H1 (cell line): ENCODE results near the gene FTSJ3. TPM values are rescaled to one million over a fixed set of nuclear protein-coding genes. Genes with fewer than 3 reads are reported as not detected.

Experiments used
- ASH2L ChIP-seq: fragments of 200-600, 300-600 bp; sonication (generic); IDR thresholded peaks from one replicate; pipeline ENCODE4 v1.7.1; 2017; ENCODE audit warnings: low read length
- BRCA1 ChIP-seq: IDR thresholded peaks from 2 replicates; pipeline ENCODE4 v1.6.1; 2012; ENCODE audit warnings: low read depth, low read length, improper control_type of control experiment
- FOSL1 ChIP-seq: IDR thresholded peaks from 2 replicates; pipeline ENCODE4 v1.6.1; 2011; ENCODE audit warnings: mild to moderate bottlenecking, low read depth, low read length, moderate library complexity; ENCODE audit not compliant: insufficient read depth
- GABPA ChIP-seq: IDR thresholded peaks from 2 replicates; pipeline ENCODE4 v1.6.1; 2011; ENCODE audit warnings: mild to moderate bottlenecking, low read length, moderate library complexity, borderline replicate concordance; ENCODE audit not compliant: insufficient read depth
- POU5F1 ChIP-seq: IDR thresholded peaks from 2 replicates; pipeline ENCODE4 v1.6.1; 2011; ENCODE audit warnings: low read depth, mild to moderate bottlenecking, low read length, moderate library complexity
- SP2 ChIP-seq: IDR thresholded peaks from 2 replicates; pipeline ENCODE4 v1.6.1; 2012; ENCODE audit warnings: mild to moderate bottlenecking, low read length, inconsistent platforms
- polyA plus RNA-seq, 7 experiments: library from polyadenylated mRNA; depleted of rRNA in 3 of 7; stranded (reverse) in 5 of 7; unstranded in 2 of 7; fragments of >200 nt in 5 of 7; fragments of 200-250 nt in 2 of 7; gene quantifications; 1 replicate in 5 of 7; 2 replicates in 1 of 7; 4 replicates in 1 of 7; pipeline versions ENCODE4 v1.2.1 to v1.2.3, GENCODE V29; 2011 to 2013; ENCODE audit warnings: missing spikeins in 2 of 7, mixed read lengths in 2 of 7
- total RNA-seq: library from RNA; stranded (reverse); fragmentation: NEBNext Ultra II Directional; extraction: Animal tissue kit (Norgen Biotek cat#: 25700); gene quantifications from 2 replicates; pipeline ENCODE4 v1.2.1, GENCODE V29; 2021
- TF ChIP-seq, protein P1 (sequence below), 3 experiments: IDR thresholded peaks; 1 replicate in 2 of 3; 2 replicates in 1 of 3; pipeline versions ENCODE4 v1.5.1 to v1.6.1; 2011; ENCODE audit warnings: low read length in 3 of 3, mild to moderate bottlenecking in 3 of 3, inconsistent platforms in 2 of 3, low read depth in 1 of 3, moderate library complexity in 1 of 3; ENCODE audit not compliant: insufficient read depth in 1 of 3; ENCODE audit errors: control extremely low read depth in 1 of 3
- TF ChIP-seq, protein P2 (sequence below): fragments of 300-600 bp; sonication (generic); IDR thresholded peaks from 2 replicates; pipeline ENCODE4 v1.7.1; 2012; ENCODE audit warnings: low read length, moderate library complexity, mild to moderate bottlenecking, inconsistent platforms; ENCODE audit not compliant: insufficient replicate concordance
- TF ChIP-seq, protein P3 (sequence below): IDR thresholded peaks from 2 replicates; pipeline ENCODE4 v1.6.1; 2012; ENCODE audit warnings: inconsistent platforms

Gene FTSJ3
- total and polyA plus RNA-seq, 2 of the 8 experiments (the other 6 are each of a cell fraction or from before 2014, with no cell fraction given) = 42.7 to 77.2 TPM

DNA sequence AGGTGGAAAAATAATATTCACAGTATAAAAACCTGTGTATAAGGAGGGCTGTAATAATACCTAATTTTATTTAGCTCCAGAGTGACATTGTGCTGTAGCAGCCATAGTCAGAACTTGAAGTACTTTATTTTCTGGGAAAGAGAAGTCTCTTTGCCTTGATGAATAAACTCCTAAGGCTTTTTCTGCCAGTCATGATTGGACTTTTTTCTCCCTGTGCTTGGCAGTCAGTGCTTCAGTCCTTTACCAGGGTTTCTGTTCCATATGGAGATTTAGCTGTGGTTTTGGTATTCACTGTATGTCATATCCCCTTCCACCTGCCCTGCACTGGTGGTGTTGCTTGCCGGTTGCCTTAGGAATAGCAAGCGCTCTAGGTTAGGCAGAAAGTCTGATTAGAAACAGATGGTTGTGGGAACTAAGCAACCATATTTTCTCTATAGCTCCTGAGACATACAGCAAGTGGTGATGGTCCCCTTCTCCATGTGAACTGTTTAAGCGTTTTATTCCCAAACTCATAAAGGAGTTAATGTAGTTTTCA is 28.8 kb downstream of the FTSJ3 start (continued):
- TF ChIP-seq, protein P1, sequence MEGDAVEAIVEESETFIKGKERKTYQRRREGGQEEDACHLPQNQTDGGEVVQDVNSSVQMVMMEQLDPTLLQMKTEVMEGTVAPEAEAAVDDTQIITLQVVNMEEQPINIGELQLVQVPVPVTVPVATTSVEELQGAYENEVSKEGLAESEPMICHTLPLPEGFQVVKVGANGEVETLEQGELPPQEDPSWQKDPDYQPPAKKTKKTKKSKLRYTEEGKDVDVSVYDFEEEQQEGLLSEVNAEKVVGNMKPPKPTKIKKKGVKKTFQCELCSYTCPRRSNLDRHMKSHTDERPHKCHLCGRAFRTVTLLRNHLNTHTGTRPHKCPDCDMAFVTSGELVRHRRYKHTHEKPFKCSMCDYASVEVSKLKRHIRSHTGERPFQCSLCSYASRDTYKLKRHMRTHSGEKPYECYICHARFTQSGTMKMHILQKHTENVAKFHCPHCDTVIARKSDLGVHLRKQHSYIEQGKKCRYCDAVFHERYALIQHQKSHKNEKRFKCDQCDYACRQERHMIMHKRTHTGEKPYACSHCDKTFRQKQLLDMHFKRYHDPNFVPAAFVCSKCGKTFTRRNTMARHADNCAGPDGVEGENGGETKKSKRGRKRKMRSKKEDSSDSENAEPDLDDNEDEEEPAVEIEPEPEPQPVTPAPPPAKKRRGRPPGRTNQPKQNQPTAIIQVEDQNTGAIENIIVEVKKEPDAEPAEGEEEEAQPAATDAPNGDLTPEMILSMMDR (IDR thresholded peaks at IDR 0.05; ENCODE audit: control extremely low read depth in 1 of 3, insufficient read depth in 1 of 3, low read depth in 1 of 3, low read length in 3 of 3) = no peak
- TF ChIP-seq FOSL1 (no peak), BRCA1 (no peak), POU5F1 (no peak), ASH2L (no peak), GABPA (no peak), SP2 (no peak)
- TF ChIP-seq, protein P2, sequence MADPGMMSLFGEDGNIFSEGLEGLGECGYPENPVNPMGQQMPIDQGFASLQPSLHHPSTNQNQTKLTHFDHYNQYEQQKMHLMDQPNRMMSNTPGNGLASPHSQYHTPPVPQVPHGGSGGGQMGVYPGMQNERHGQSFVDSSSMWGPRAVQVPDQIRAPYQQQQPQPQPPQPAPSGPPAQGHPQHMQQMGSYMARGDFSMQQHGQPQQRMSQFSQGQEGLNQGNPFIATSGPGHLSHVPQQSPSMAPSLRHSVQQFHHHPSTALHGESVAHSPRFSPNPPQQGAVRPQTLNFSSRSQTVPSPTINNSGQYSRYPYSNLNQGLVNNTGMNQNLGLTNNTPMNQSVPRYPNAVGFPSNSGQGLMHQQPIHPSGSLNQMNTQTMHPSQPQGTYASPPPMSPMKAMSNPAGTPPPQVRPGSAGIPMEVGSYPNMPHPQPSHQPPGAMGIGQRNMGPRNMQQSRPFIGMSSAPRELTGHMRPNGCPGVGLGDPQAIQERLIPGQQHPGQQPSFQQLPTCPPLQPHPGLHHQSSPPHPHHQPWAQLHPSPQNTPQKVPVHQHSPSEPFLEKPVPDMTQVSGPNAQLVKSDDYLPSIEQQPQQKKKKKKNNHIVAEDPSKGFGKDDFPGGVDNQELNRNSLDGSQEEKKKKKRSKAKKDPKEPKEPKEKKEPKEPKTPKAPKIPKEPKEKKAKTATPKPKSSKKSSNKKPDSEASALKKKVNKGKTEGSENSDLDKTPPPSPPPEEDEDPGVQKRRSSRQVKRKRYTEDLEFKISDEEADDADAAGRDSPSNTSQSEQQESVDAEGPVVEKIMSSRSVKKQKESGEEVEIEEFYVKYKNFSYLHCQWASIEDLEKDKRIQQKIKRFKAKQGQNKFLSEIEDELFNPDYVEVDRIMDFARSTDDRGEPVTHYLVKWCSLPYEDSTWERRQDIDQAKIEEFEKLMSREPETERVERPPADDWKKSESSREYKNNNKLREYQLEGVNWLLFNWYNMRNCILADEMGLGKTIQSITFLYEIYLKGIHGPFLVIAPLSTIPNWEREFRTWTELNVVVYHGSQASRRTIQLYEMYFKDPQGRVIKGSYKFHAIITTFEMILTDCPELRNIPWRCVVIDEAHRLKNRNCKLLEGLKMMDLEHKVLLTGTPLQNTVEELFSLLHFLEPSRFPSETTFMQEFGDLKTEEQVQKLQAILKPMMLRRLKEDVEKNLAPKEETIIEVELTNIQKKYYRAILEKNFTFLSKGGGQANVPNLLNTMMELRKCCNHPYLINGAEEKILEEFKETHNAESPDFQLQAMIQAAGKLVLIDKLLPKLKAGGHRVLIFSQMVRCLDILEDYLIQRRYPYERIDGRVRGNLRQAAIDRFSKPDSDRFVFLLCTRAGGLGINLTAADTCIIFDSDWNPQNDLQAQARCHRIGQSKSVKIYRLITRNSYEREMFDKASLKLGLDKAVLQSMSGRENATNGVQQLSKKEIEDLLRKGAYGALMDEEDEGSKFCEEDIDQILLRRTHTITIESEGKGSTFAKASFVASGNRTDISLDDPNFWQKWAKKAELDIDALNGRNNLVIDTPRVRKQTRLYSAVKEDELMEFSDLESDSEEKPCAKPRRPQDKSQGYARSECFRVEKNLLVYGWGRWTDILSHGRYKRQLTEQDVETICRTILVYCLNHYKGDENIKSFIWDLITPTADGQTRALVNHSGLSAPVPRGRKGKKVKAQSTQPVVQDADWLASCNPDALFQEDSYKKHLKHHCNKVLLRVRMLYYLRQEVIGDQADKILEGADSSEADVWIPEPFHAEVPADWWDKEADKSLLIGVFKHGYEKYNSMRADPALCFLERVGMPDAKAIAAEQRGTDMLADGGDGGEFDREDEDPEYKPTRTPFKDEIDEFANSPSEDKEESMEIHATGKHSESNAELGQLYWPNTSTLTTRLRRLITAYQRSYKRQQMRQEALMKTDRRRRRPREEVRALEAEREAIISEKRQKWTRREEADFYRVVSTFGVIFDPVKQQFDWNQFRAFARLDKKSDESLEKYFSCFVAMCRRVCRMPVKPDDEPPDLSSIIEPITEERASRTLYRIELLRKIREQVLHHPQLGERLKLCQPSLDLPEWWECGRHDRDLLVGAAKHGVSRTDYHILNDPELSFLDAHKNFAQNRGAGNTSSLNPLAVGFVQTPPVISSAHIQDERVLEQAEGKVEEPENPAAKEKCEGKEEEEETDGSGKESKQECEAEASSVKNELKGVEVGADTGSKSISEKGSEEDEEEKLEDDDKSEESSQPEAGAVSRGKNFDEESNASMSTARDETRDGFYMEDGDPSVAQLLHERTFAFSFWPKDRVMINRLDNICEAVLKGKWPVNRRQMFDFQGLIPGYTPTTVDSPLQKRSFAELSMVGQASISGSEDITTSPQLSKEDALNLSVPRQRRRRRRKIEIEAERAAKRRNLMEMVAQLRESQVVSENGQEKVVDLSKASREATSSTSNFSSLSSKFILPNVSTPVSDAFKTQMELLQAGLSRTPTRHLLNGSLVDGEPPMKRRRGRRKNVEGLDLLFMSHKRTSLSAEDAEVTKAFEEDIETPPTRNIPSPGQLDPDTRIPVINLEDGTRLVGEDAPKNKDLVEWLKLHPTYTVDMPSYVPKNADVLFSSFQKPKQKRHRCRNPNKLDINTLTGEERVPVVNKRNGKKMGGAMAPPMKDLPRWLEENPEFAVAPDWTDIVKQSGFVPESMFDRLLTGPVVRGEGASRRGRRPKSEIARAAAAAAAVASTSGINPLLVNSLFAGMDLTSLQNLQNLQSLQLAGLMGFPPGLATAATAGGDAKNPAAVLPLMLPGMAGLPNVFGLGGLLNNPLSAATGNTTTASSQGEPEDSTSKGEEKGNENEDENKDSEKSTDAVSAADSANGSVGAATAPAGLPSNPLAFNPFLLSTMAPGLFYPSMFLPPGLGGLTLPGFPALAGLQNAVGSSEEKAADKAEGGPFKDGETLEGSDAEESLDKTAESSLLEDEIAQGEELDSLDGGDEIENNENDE = no peak
- TF ChIP-seq, protein P3, sequence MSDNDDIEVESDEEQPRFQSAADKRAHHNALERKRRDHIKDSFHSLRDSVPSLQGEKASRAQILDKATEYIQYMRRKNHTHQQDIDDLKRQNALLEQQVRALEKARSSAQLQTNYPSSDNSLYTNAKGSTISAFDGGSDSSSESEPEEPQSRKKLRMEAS = no peak
